Measurements from ENCODE around the gene CCDC34. TPM values are rescaled to one million over a fixed set of nuclear protein-coding genes. Genes with fewer than 3 reads are reported as not detected.

The CCDC34 gene
- total RNA-seq, 3 donors from 2014 or later (not counting 1 experiment from before 2014, with no cell fraction given): 0.99 to 3.0 (median 1.2) TPM

DNA sequence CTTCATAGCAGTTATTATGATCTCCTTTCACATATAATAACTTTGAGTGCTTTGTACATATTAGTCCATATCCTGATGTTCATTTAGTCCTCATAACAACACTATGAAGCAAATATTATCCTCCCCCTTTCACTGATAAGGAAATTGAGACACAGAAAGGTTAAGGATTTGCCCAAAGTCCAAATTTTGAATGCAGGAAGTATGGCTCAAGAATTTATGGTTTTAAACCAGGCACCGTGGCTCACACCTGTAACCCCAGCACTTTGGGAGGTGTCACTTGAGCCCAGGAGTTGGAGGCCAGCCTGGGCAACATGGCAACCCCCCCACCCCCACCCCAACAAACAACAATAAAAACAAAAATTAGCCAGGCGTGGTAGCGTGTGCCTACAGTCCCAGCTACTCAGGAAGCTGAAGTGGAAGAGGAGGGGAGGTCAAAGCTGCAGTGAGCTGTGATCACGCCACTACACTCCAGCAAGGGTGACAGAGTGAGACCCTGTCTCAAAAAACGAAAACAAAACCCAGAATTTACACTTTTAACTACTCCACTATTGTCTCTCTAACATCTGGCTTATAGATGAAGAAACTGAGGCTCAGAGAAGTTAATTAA is 8.6 kb downstream of the CCDC34 start:
- no peak overlapping the region for H3K27ac ChIP-seq (ENCODE audit: low read length)
- Mint-ChIP-seq H3K36me3 (no peaks in the 10 kb centered on the region), H3K4me1 (no peaks in the 10 kb centered on the region), H3K27me3 (ENCODE audit: low read depth in 2 of 2) (no peaks in the 10 kb centered on the region), H3K27ac (no peak overlapping the region), H3K4me3 (no peak overlapping the region), H3K9me3 (no peaks in the 10 kb centered on the region)
- intact Hi-C loops (cut with micrococcal nuclease): no loop called here
- no peak overlapping the region for H3K4me3 ChIP-seq (ENCODE audit: low read length)
- 75% methylated on average over 4 of the region's 5 CpGs for WGBS (ENCODE audit: insufficient coverage)
- no peaks in the 10 kb centered on the region for H3K9me3 ChIP-seq (ENCODE audit: control insufficient read depth, insufficient read depth, low read length)
- DNase-seq (no peak), ATAC-seq (no peak)
- H3K4me1 ChIP-seq (ENCODE audit: control insufficient read depth, insufficient read depth, low read length): no peaks in the 10 kb centered on the region
- no peaks in the 10 kb centered on the region for H3K36me3 ChIP-seq (ENCODE audit: control insufficient read depth, insufficient read depth, low read length)
- H3K27me3 ChIP-seq (ENCODE audit: control insufficient read depth, insufficient read depth, low read length): no peaks in the 10 kb centered on the region
- no peak for TF ChIP-seq CTCF (IDR thresholded peaks at IDR 0.05)

GRCh38 chr11:27353593-27354358 is 9.2 kb downstream of the CCDC34 start:
- Histone ChIP-seq H3K9me3 (ENCODE audit: control insufficient read depth, insufficient read depth, low read length) (no peaks in the 10 kb centered on the region), H3K27me3 (ENCODE audit: control insufficient read depth, insufficient read depth, low read length) (no peaks in the 10 kb centered on the region), H3K27ac (ENCODE audit: low read length) (no peak overlapping the region), H3K4me3 (ENCODE audit: low read length) (no peak overlapping the region), H3K36me3 (ENCODE audit: control insufficient read depth, insufficient read depth, low read length) (no peaks in the 10 kb centered on the region), H3K4me1 (ENCODE audit: control insufficient read depth, insufficient read depth, low read length) (no peaks in the 10 kb centered on the region)
- intact Hi-C loops (cut with micrococcal nuclease): no loop called here
- 100% methylated on average over 1 of the region's 2 CpGs for WGBS (ENCODE audit: insufficient coverage)
- Mint-ChIP-seq H3K27ac (no peak overlapping the region), H3K9me3 (no peaks in the 10 kb centered on the region), H3K36me3 (no peaks in the 10 kb centered on the region), H3K4me3 (no peak overlapping the region), H3K27me3 (ENCODE audit: low read depth in 2 of 2) (no peaks in the 10 kb centered on the region), H3K4me1 (no peaks in the 10 kb centered on the region)
- ATAC-seq: no peak
- no peak for DNase-seq
- TF ChIP-seq CTCF (IDR thresholded peaks at IDR 0.05): no peak

DNA sequence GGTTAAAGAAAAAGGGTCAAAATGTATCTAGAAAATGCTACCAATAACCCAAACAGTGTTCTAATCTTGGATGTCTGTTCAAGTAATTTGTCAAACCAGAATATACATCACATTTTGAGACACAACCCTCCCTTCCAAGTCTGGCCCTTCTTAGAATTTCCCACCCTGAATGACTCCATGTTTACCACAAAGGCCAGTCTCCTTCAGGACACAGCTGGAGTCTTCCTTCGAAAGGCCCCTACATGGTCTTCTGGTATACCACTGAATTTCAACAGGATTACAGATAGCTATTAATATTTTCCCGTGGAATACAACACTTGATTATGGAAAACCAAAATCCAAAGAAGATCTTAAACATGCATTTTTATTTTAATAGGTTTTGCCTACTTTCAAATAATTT is 10.2 kb downstream of the CCDC34 start:
- no peak for DNase-seq
- H3K4me3 ChIP-seq (ENCODE audit: low read length): no peak overlapping the region
- ATAC-seq: no peak
- no peak overlapping the region for H3K27ac ChIP-seq (ENCODE audit: low read length)
- no peaks in the 10 kb centered on the region for H3K9me3 ChIP-seq (ENCODE audit: control insufficient read depth, insufficient read depth, low read length)
- no peaks in the 10 kb centered on the region for H3K27me3 ChIP-seq (ENCODE audit: control insufficient read depth, insufficient read depth, low read length)
- no peaks in the 10 kb centered on the region for H3K36me3 ChIP-seq (ENCODE audit: control insufficient read depth, insufficient read depth, low read length)
- Mint-ChIP-seq H3K27ac (no peak overlapping the region), H3K4me1 (no peaks in the 10 kb centered on the region), H3K4me3 (no peak overlapping the region), H3K9me3 (no peaks in the 10 kb centered on the region), H3K36me3 (no peaks in the 10 kb centered on the region), H3K27me3 (ENCODE audit: low read depth in 2 of 2) (no peaks in the 10 kb centered on the region)
- TF ChIP-seq CTCF (IDR thresholded peaks at IDR 0.05): no peak
- no peaks in the 10 kb centered on the region for H3K4me1 ChIP-seq (ENCODE audit: control insufficient read depth, insufficient read depth, low read length)
- intact Hi-C loops (cut with micrococcal nuclease): no loop called here
- WGBS (ENCODE audit: insufficient coverage): 94% methylated on average over 1 of the region's 2 CpGs
